ENCODE data around the gene ELF4.

ELF4 gene

GRCh38 chrX:130124577-130124976 is 14.3 kb upstream of the ELF4 start:
- Histone ChIP-seq H3K4me1 (peaks cover 7% of the 10 kb centered on the region), H3K4me3 (ENCODE audit: low read depth, low read length) (no peak overlapping the region), H3K9me3 (no peaks in the 10 kb centered on the region), H3K27me3 (no peaks in the 10 kb centered on the region), H3K36me3 (no peaks in the 10 kb centered on the region)
- TF ChIP-seq, protein P1, sequence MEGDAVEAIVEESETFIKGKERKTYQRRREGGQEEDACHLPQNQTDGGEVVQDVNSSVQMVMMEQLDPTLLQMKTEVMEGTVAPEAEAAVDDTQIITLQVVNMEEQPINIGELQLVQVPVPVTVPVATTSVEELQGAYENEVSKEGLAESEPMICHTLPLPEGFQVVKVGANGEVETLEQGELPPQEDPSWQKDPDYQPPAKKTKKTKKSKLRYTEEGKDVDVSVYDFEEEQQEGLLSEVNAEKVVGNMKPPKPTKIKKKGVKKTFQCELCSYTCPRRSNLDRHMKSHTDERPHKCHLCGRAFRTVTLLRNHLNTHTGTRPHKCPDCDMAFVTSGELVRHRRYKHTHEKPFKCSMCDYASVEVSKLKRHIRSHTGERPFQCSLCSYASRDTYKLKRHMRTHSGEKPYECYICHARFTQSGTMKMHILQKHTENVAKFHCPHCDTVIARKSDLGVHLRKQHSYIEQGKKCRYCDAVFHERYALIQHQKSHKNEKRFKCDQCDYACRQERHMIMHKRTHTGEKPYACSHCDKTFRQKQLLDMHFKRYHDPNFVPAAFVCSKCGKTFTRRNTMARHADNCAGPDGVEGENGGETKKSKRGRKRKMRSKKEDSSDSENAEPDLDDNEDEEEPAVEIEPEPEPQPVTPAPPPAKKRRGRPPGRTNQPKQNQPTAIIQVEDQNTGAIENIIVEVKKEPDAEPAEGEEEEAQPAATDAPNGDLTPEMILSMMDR (IDR thresholded peaks at IDR 0.05; ENCODE audit: low read depth, low read length), result no peak
- no peak for DNase-seq

- Histone ChIP-seq H3K36me3 (no peaks in the 10 kb centered on the region), H3K27me3 (no peaks in the 10 kb centered on the region), H3K4me3 (ENCODE audit: low read depth, low read length) (no peak overlapping the region), H3K4me1 (peaks cover 7% of the 10 kb centered on the region), H3K9me3 (no peaks in the 10 kb centered on the region)
- TF ChIP-seq, protein P1 (IDR thresholded peaks at IDR 0.05; ENCODE audit: low read depth, low read length), result no peak
- no peak for DNase-seq
These were observed 11.2 kb upstream of the ELF4 start for GRCh38 chrX:130121505-130121800.

GRCh38 chrX:130120746-130121504 is 10.6 kb upstream of the ELF4 start:
- Histone ChIP-seq H3K9me3 (no peaks in the 10 kb centered on the region), H3K4me3 (ENCODE audit: low read depth, low read length) (peak overlapping the region; percentile 47), H3K27me3 (no peaks in the 10 kb centered on the region), H3K4me1 (peaks cover 7% of the 10 kb centered on the region), H3K36me3 (no peaks in the 10 kb centered on the region)
- DNase-seq, result peak; percentile 73
- TF ChIP-seq, protein P1 (IDR thresholded peaks at IDR 0.05; ENCODE audit: low read depth, low read length), result peak; percentile 53

- Histone ChIP-seq H3K36me3 (no peaks in the 10 kb centered on the region), H3K9me3 (no peaks in the 10 kb centered on the region), H3K4me1 (peaks cover 4% of the 10 kb centered on the region), H3K4me3 (ENCODE audit: low read depth, low read length) (peak overlapping the region; percentile 47), H3K27me3 (no peaks in the 10 kb centered on the region)
- TF ChIP-seq, protein P1 (IDR thresholded peaks at IDR 0.05; ENCODE audit: low read depth, low read length), result no peak
- peak; percentile 40 for DNase-seq
These were observed 10.0 kb upstream of the ELF4 start for GRCh38 chrX:130120321-130120731.

- H3K4me1 ChIP-seq, result no peaks in the 10 kb centered on the region
- H3K4me3 ChIP-seq (ENCODE audit: low read depth, low read length), result no peak overlapping the region
- DNase-seq, result no peak
- TF ChIP-seq, protein P1 (IDR thresholded peaks at IDR 0.05; ENCODE audit: low read depth, low read length), result no peak
- H3K36me3 ChIP-seq, result no peaks in the 10 kb centered on the region
- H3K9me3 ChIP-seq, result no peaks in the 10 kb centered on the region
- no peaks in the 10 kb centered on the region for H3K27me3 ChIP-seq
These were observed 9.1 kb upstream of the ELF4 start for GRCh38 chrX:130119312-130119898.
